K562 (cell line): ENCODE results near the gene GRAMD1B.

ENCODE experiments used
- ATF3 ChIP-seq, 2 experiments: fragments of 450-650 bp in 1 of 2; sonication (generic) in 1 of 2; formaldehyde crosslinking in 1 of 2; IDR thresholded peaks in 1 of 2; conservative IDR thresholded peaks in 1 of 2; 2 replicates each; pipeline versions ENCODE4 v1.6.1 to v1.8.1; 2016 to 2023; ENCODE audit warnings: mild to moderate bottlenecking in 2 of 2, moderate library complexity in 2 of 2, inconsistent platforms in 1 of 2, missing genetic modification reagents in 1 of 2
- CBFB ChIP-seq: sonication (generic); formaldehyde crosslinking; IDR thresholded peaks from 2 replicates; pipeline ENCODE4 v1.4.0; 2020; ENCODE audit warnings: mild to moderate bottlenecking, missing genetic modification reagents
- CTCF ChIP-seq, 3 experiments: IDR thresholded peaks in 2 of 3; conservative IDR thresholded peaks in 1 of 3; 2 replicates each; pipeline ENCODE4 v1.5.1; 2011 to 2012; ENCODE audit warnings: low read length in 3 of 3, mild to moderate bottlenecking in 3 of 3, control low read depth in 2 of 3, improper control_type of control experiment in 1 of 3, inconsistent platforms in 1 of 3, low read depth in 1 of 3, mixed read lengths in 1 of 3, moderate library complexity in 1 of 3; ENCODE audit not compliant: insufficient read depth in 2 of 3
- EP300 ChIP-seq: IDR thresholded peaks from 2 replicates; pipeline ENCODE4 v1.6.1; 2012; ENCODE audit warnings: low read length, improper control_type of control experiment
- FOXP4 ChIP-seq: sonication (generic); formaldehyde crosslinking; IDR thresholded peaks from 2 replicates; pipeline ENCODE4 v1.8.0; 2022; ENCODE audit warnings: mild to moderate bottlenecking, missing genetic modification reagents, borderline replicate concordance
- GATA2 ChIP-seq: sonication (generic); formaldehyde crosslinking; IDR thresholded peaks from 2 replicates; pipeline ENCODE4 v1.4.0; 2020; ENCODE audit warnings: mild to moderate bottlenecking, missing genetic modification reagents
- GTF2F1 ChIP-seq: IDR thresholded peaks from 2 replicates; pipeline ENCODE4 v1.6.1; 2011; ENCODE audit warnings: low read depth, low read length, improper control_type of control experiment
- MAZ ChIP-seq, 2 experiments: fragments of 450-650 bp in 1 of 2; sonication (generic) in 1 of 2; formaldehyde crosslinking; IDR thresholded peaks in 1 of 2; conservative IDR thresholded peaks in 1 of 2; 2 replicates each; pipeline versions ENCODE4 v1.4.0 to v1.5.0; 2020; ENCODE audit warnings: mild to moderate bottlenecking in 1 of 2, missing genetic modification reagents in 1 of 2
- MLX ChIP-seq, 2 experiments: fragments of 450-650 bp in 1 of 2; sonication (generic) in 1 of 2; formaldehyde crosslinking; conservative IDR thresholded peaks; 2 replicates each; pipeline versions ENCODE4 v1.4.0 to v1.8.1; 2020 to 2022; ENCODE audit warnings: mild to moderate bottlenecking in 1 of 2, missing genetic modification reagents in 1 of 2
- NELFE ChIP-seq: IDR thresholded peaks from 2 replicates; pipeline ENCODE4 v1.6.1; 2011; ENCODE audit warnings: mild to moderate bottlenecking; ENCODE audit not compliant: insufficient read depth, insufficient read length
- POLR2A ChIP-seq: fragments of 450-650 bp; conservative IDR thresholded peaks from 2 replicates; pipeline ENCODE4 v1.6.1; 2016
- POLR2AphosphoS5 ChIP-seq: IDR thresholded peaks from 2 replicates; pipeline ENCODE4 v1.6.1; 2011; ENCODE audit warnings: mild to moderate bottlenecking, low read depth, low read length, moderate library complexity; ENCODE audit not compliant: control insufficient read depth, insufficient read depth
- SIRT6 ChIP-seq: IDR thresholded peaks from one replicate; pipeline ENCODE4 v1.6.1; 2012; ENCODE audit warnings: low read depth, mild to moderate bottlenecking, control low read depth, inconsistent platforms, low read length, moderate library complexity
- TBP ChIP-seq: optimal IDR thresholded peaks from 2 replicates; pipeline ENCODE3; 2011; ENCODE audit warnings: low read depth, low read length, improper control_type of control experiment

- TF ChIP-seq MLX (CRISPR knock-in tag; conservative IDR thresholded peaks at IDR 0.05) (no peak), SIRT6 (no peak), ATF3 (IDR thresholded peaks at IDR 0.05) (no peak), ATF3 (CRISPR knock-in tag; conservative IDR thresholded peaks at IDR 0.05) (no peak), NELFE (no peak), CTCF (IDR thresholded peaks at IDR 0.05 in 2 of 3, conservative IDR thresholded peaks at IDR 0.05 in 1 of 3; ENCODE audit: insufficient read depth in 2 of 3, low read depth in 1 of 3, low read length in 3 of 3) (no peak), EP300 (no peak), MAZ (CRISPR knock-in tag; conservative IDR thresholded peaks at IDR 0.05 in 1 of 2, IDR thresholded peaks at IDR 0.05 in 1 of 2) (no peak), POLR2AphosphoS5 (no peak), GTF2F1 (no peak), TBP (no peak), CBFB (CRISPR knock-in tag) (no peak), POLR2A (no peak), FOXP4 (CRISPR knock-in tag) (no peak), GATA2 (CRISPR knock-in tag) (no peak)
Observed at GRCh38 chr11:123450623-123451022, 20.6 kb downstream of the GRAMD1B start.
